ENCODE data around the gene KRT85. TPM values are rescaled to one million over a fixed set of nuclear protein-coding genes. Genes with fewer than 3 reads are reported as not detected.

Gene KRT85
- total and polyA plus RNA-seq, 10 of the 15 experiments (the other 5 are each of a cell fraction or from before 2014, with no cell fraction given) = 0.05 to 0.18 (median 0.11) TPM; not detected in 6

GRCh38 chr12:52390739-52391617 is 23.7 kb upstream of the KRT85 start (continued):
- TF ChIP-seq, protein P1, sequence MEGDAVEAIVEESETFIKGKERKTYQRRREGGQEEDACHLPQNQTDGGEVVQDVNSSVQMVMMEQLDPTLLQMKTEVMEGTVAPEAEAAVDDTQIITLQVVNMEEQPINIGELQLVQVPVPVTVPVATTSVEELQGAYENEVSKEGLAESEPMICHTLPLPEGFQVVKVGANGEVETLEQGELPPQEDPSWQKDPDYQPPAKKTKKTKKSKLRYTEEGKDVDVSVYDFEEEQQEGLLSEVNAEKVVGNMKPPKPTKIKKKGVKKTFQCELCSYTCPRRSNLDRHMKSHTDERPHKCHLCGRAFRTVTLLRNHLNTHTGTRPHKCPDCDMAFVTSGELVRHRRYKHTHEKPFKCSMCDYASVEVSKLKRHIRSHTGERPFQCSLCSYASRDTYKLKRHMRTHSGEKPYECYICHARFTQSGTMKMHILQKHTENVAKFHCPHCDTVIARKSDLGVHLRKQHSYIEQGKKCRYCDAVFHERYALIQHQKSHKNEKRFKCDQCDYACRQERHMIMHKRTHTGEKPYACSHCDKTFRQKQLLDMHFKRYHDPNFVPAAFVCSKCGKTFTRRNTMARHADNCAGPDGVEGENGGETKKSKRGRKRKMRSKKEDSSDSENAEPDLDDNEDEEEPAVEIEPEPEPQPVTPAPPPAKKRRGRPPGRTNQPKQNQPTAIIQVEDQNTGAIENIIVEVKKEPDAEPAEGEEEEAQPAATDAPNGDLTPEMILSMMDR (IDR thresholded peaks at IDR 0.05 in 2 of 3, conservative IDR thresholded peaks at IDR 0.05 in 1 of 3; ENCODE audit: control insufficient read depth in 2 of 3, extremely low read depth in 1 of 3, insufficient read depth in 1 of 3, low read depth in 3 of 3, low read length in 3 of 3) = peak; percentile 36 to 54 (median 47); a peak in 5 of 6 replicates
- TF ChIP-seq RAD21 (IDR thresholded peaks at IDR 0.05; ENCODE audit: insufficient read depth, low read depth, low read length) = peak; percentile 48

- FAIRE-seq (no peak), DNase-seq (ENCODE audit: low read depth, low spot score) (no peak), ATAC-seq (no peak)
- Histone ChIP-seq H2AFZ (ENCODE audit: control insufficient read depth, low read depth, low read length) (no peak overlapping the region), H3K36me3 (ENCODE audit: control insufficient read depth in 2 of 2, insufficient read depth in 2 of 2, low read length in 1 of 2) (no peaks in the 10 kb centered on the region), H3K27ac (ENCODE audit: control insufficient read depth, insufficient read depth) (no peak overlapping the region), H4K20me1 (ENCODE audit: control insufficient read depth, insufficient read depth) (no peaks in the 10 kb centered on the region), H3K4me3 (no peak overlapping the region), H3K4me1 (ENCODE audit: control insufficient read depth, insufficient read depth, low read length) (no peaks in the 10 kb centered on the region; the same call in 1 of the 2 replicates), H3K79me2 (ENCODE audit: control insufficient read depth, insufficient read depth, low read length) (no peaks in the 10 kb centered on the region), H3K27me3 (replicated peaks in 1 of 2; ENCODE audit: control insufficient read depth in 2 of 2, insufficient read depth in 2 of 2, low read length in 1 of 2) (peaks cover 4 to 15% of the 10 kb centered on the region in 2 experiments; a peak in 3 of 4 replicates), H3K4me2 (ENCODE audit: control insufficient read depth, insufficient read depth) (no peak overlapping the region), H3K9me3 (replicated peaks; ENCODE audit: control insufficient read depth, insufficient read depth, low read length) (no peaks in the 10 kb centered on the region), H3K9ac (ENCODE audit: control insufficient read depth, insufficient read depth, low read length) (no peak overlapping the region)
- BruUV-seq (replicated peaks) = no TSS peak
- TF ChIP-seq, protein P2, sequence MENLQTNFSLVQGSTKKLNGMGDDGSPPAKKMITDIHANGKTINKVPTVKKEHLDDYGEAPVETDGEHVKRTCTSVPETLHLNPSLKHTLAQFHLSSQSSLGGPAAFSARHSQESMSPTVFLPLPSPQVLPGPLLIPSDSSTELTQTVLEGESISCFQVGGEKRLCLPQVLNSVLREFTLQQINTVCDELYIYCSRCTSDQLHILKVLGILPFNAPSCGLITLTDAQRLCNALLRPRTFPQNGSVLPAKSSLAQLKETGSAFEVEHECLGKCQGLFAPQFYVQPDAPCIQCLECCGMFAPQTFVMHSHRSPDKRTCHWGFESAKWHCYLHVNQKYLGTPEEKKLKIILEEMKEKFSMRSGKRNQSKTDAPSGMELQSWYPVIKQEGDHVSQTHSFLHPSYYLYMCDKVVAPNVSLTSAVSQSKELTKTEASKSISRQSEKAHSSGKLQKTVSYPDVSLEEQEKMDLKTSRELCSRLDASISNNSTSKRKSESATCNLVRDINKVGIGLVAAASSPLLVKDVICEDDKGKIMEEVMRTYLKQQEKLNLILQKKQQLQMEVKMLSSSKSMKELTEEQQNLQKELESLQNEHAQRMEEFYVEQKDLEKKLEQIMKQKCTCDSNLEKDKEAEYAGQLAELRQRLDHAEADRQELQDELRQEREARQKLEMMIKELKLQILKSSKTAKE (IDR thresholded peaks at IDR 0.05; ENCODE audit: low read depth, poor library complexity, severe bottlenecking) = no peak
- TF ChIP-seq IRF3 (IDR thresholded peaks at IDR 0.05) = no peak
- ChIA-PET SMC1A (ENCODE audit: uncharacterized antibody, unreplicated experiment) (interaction anchor here (1.0 kb wide), 1 partner anchor 17 kb away, joined by 3 read pairs; no protein-coding TSS in a partner anchor), POLR2A (no interaction called here), RAD21 (ENCODE audit: unreplicated experiment) (no interaction called here), CTCF (no interaction called here)
- intact Hi-C loops (cut with micrococcal nuclease; ENCODE audit: unreplicated experiment) (no loop called here), in situ Hi-C loops (cut with MboI) (loop anchor here (25.0 kb wide), 1 partner anchor 598 kb away; no protein-coding TSS in a partner anchor)
- WGBS (ENCODE audit: insufficient coverage, insufficient replicate concordance, low lambda C conversion rate, missing lambda C conversion rate) = 7% methylated on average over 9 of the region's 9 CpGs
Observed at GRCh38 chr12:52389313-52390207, 22.3 kb upstream of the KRT85 start.
